H1 (cell line): ENCODE results near the gene ACTG1. TPM values are rescaled to one million over a fixed set of nuclear protein-coding genes. Genes with fewer than 3 reads are reported as not detected.

Experiments used
- CTCF ChIA-PET: fragments of 300-600 bp; sonication (Branson Sonifier 250); formaldehyde crosslinking; loops from one replicate; lab custom pipeline; 2021; ENCODE audit not compliant: partially characterized antibody; lab: Charles Lee
- POLR2A ChIA-PET: fragments of 300-600 bp; sonication (Branson Sonifier 250); formaldehyde crosslinking; loops from one replicate; lab custom pipeline; 2021; ENCODE audit warnings: inconsistent platforms; ENCODE audit not compliant: partially characterized antibody; lab: Charles Lee
- DNase-seq, 2 experiments: peaks; one replicate each; pipeline versions ENCODE4 v3.0.0 to v3.0.0-alpha.2; 2010 to 2022; ENCODE audit warnings: low spot score in 2 of 2, low read depth in 1 of 2, mixed read lengths in 1 of 2
- FAIRE-seq: peaks from 2 replicates; lab custom pipeline; 2011; peaks lifted over from hg19 to GRCh38; lab: Jason Lieb, UNC
- H2AFZ ChIP-seq: 2 replicates; pipeline ENCODE4 v1.8.1; 2012; ENCODE audit warnings: low read length, inconsistent platforms
- H2AK5ac ChIP-seq: 2 replicates; pipeline ENCODE4 v1.6.1; 2013; ENCODE audit warnings: low read depth, low read length
- H2BK120ac ChIP-seq: replicated peaks from 2 replicates; pipeline ENCODE3; 2013; ENCODE audit warnings: low read depth, low read length, inconsistent platforms
- H2BK12ac ChIP-seq: 2 replicates; pipeline ENCODE4 v1.6.1; 2013; ENCODE audit warnings: low read depth, low read length
- H2BK15ac ChIP-seq: 2 replicates; pipeline ENCODE4 v1.6.1; 2013; ENCODE audit warnings: low read length
- H2BK20ac ChIP-seq: 2 replicates; pipeline ENCODE4 v1.6.1; 2013; ENCODE audit warnings: low read length
- H2BK5ac ChIP-seq: 2 replicates; pipeline ENCODE4 v1.6.1; 2013; ENCODE audit warnings: low read depth, low read length
- H3K14ac ChIP-seq: 2 replicates; pipeline ENCODE4 v1.6.1; 2013; ENCODE audit warnings: inconsistent platforms; ENCODE audit not compliant: insufficient read length
- H3K18ac ChIP-seq: 2 replicates; pipeline ENCODE4 v1.6.1; 2013; ENCODE audit warnings: low read length; ENCODE audit errors: extremely low read depth
- H3K23ac ChIP-seq: 2 replicates; pipeline ENCODE4 v1.6.1; 2013; ENCODE audit warnings: inconsistent platforms; ENCODE audit not compliant: insufficient read length
- H3K23me2 ChIP-seq: 2 replicates; pipeline ENCODE4 v1.6.1; 2013; ENCODE audit warnings: low read depth, low read length
- H3K27ac ChIP-seq: 2 replicates; pipeline ENCODE4 v1.6.1; 2011; ENCODE audit warnings: low read depth, low read length, inconsistent platforms
- H3K27me3 ChIP-seq, 4 experiments: replicated peaks in 1 of 4; 1 replicate in 1 of 4; 2 replicates in 3 of 4; pipeline versions ENCODE4 v1.6.1 to v1.8.1; 2011 to 2013; ENCODE audit warnings: low read length in 3 of 4, mild to moderate bottlenecking in 3 of 4, inconsistent platforms in 2 of 4, mixed read lengths in 2 of 4, moderate library complexity in 1 of 4; ENCODE audit not compliant: control insufficient read depth in 3 of 4, insufficient read depth in 3 of 4; ENCODE audit errors: extremely low read depth in 1 of 4
- H3K36me3 ChIP-seq, 4 experiments: 2 replicates each; pipeline versions ENCODE4 v1.6.1 to v1.8.1; 2011 to 2013; ENCODE audit warnings: mild to moderate bottlenecking in 4 of 4, low read length in 3 of 4, moderate library complexity in 2 of 4, control low read depth in 1 of 4, inconsistent platforms in 1 of 4; ENCODE audit not compliant: insufficient read depth in 4 of 4, control insufficient read depth in 2 of 4
- H3K4ac ChIP-seq: replicated peaks from 2 replicates; pipeline ENCODE3; 2013; ENCODE audit warnings: low read length, low read depth, mixed read lengths, inconsistent platforms; ENCODE audit not compliant: insufficient read length
- H3K4me1 ChIP-seq, 4 experiments: replicated peaks in 1 of 4; 1 replicate in 1 of 4; 2 replicates in 3 of 4; pipeline versions ENCODE4 v1.6.1 to v1.8.1; 2011 to 2013; ENCODE audit warnings: low read length in 3 of 4, inconsistent platforms in 2 of 4, mixed read lengths in 1 of 4; ENCODE audit not compliant: insufficient read depth in 4 of 4, control insufficient read depth in 3 of 4
- H3K4me2 ChIP-seq, 2 experiments: 2 replicates each; pipeline versions ENCODE4 v1.6.1 to v1.8.1; 2011 to 2013; ENCODE audit warnings: low read depth in 2 of 2, low read length in 2 of 2, control low read depth in 1 of 2, inconsistent platforms in 1 of 2, mild to moderate bottlenecking in 1 of 2; ENCODE audit not compliant: insufficient read depth in 1 of 2
- H3K4me3 ChIP-seq, 4 experiments: fragments of 200-600, 300-600 bp in 1 of 4; sonication (generic), shearing (Covaris generic), sonication (Bioruptor Twin) in 1 of 4; 2 replicates each; pipeline versions ENCODE4 v1.5.1 to v1.8.1; 2011 to 2016; ENCODE audit warnings: low read length in 4 of 4, low read depth in 3 of 4, control low read depth in 2 of 4, inconsistent platforms in 2 of 4, mild to moderate bottlenecking in 2 of 4, mixed read lengths in 1 of 4, moderate library complexity in 1 of 4; ENCODE audit not compliant: insufficient read depth in 2 of 4; ENCODE audit errors: extremely low read depth in 1 of 4
- H3K56ac ChIP-seq: replicated peaks from 2 replicates; pipeline ENCODE3; 2013; ENCODE audit warnings: low read depth, mild to moderate bottlenecking, mixed read lengths, low read length, inconsistent platforms; ENCODE audit not compliant: insufficient read length
- H3K79me1 ChIP-seq: 2 replicates; pipeline ENCODE4 v1.6.1; 2013; ENCODE audit warnings: low read depth, low read length, control low read depth
- H3K79me2 ChIP-seq, 2 experiments: 2 replicates each; pipeline versions ENCODE4 v1.6.1 to v1.8.1; 2012 to 2013; ENCODE audit warnings: low read length in 2 of 2, mild to moderate bottlenecking in 2 of 2, inconsistent platforms in 1 of 2; ENCODE audit not compliant: insufficient read depth in 2 of 2, control insufficient read depth in 1 of 2
- H3K9ac ChIP-seq, 4 experiments: replicated peaks in 1 of 4; 1 replicate in 1 of 4; 2 replicates in 3 of 4; pipeline versions ENCODE4 v1.6.1 to v1.8.1; 2011 to 2013; ENCODE audit warnings: low read depth in 3 of 4, low read length in 3 of 4, control low read depth in 2 of 4, mild to moderate bottlenecking in 2 of 4, moderate library complexity in 2 of 4, inconsistent platforms in 1 of 4; ENCODE audit errors: extremely low read depth in 1 of 4
- H3K9me3 ChIP-seq, 2 experiments: 2 replicates each; pipeline versions ENCODE4 v1.6.1 to v1.8.1; 2012 to 2013; ENCODE audit warnings: mild to moderate bottlenecking in 2 of 2, moderate library complexity in 2 of 2, control low read depth in 1 of 2, inconsistent platforms in 1 of 2, low read depth in 1 of 2, low read length in 1 of 2, mixed read lengths in 1 of 2; ENCODE audit not compliant: insufficient read depth in 2 of 2
- H4K20me1 ChIP-seq, 2 experiments: replicated peaks in 1 of 2; 2 replicates each; pipeline versions ENCODE3 to v1.8.1; 2011 to 2013; ENCODE audit warnings: inconsistent platforms in 2 of 2, low read length in 2 of 2, mild to moderate bottlenecking in 1 of 2; ENCODE audit not compliant: insufficient read depth in 2 of 2, control insufficient read depth in 1 of 2
- H4K5ac ChIP-seq: 2 replicates; pipeline ENCODE4 v1.6.1; 2013; ENCODE audit warnings: low read length, low read depth, mixed read lengths, inconsistent platforms; ENCODE audit not compliant: insufficient read length
- H4K8ac ChIP-seq: 2 replicates; pipeline ENCODE4 v1.8.0; 2013; ENCODE audit warnings: mild to moderate bottlenecking, moderate library complexity, low read length, inconsistent platforms; ENCODE audit not compliant: insufficient read depth; ENCODE audit errors: extremely low read depth
- H4K91ac ChIP-seq: replicated peaks from 2 replicates; pipeline ENCODE3; 2013; ENCODE audit warnings: low read length, mixed read lengths, inconsistent platforms; ENCODE audit not compliant: insufficient read length
- RNF2 ChIP-seq: fragments of 200-900, 300-1000 bp; sonication (generic); IDR thresholded peaks from 2 replicates; pipeline ENCODE4 v1.7.1; 2016; ENCODE audit warnings: borderline replicate concordance, low read depth, mild to moderate bottlenecking, antibody characterized with exemption, low read length; ENCODE audit not compliant: poor library complexity, severe bottlenecking; ENCODE audit errors: missing control alignments
- WGBS, 2 experiments: shearing (Covaris generic) in 1 of 2; methylation state at CpG; one replicate each; pipeline versions ENCODE4 v1.1.6 to v1.1.7; 2013 to 2015; ENCODE audit warnings: low lambda C conversion rate in 2 of 2, mixed read lengths in 2 of 2, inconsistent platforms in 1 of 2, low coverage in 1 of 2, missing lambda C conversion rate in 1 of 2; ENCODE audit not compliant: insufficient replicate concordance in 2 of 2, insufficient coverage in 1 of 2, insufficient read length in 1 of 2; ENCODE audit errors: extremely low coverage in 1 of 2, missing lambda C conversion rate in 1 of 2; 5-methylcytosine and 5-hydroxymethylcytosine counted together
- polyA plus RNA-seq, 7 experiments: library from polyadenylated mRNA; depleted of rRNA in 3 of 7; stranded (reverse) in 5 of 7; unstranded in 2 of 7; fragments of >200 nt in 5 of 7; fragments of 200-250 nt in 2 of 7; gene quantifications; 1 replicate in 5 of 7; 2 replicates in 1 of 7; 4 replicates in 1 of 7; pipeline versions ENCODE4 v1.2.1 to v1.2.3, GENCODE V29; 2011 to 2013; ENCODE audit warnings: missing spikeins in 2 of 7, mixed read lengths in 2 of 7
- total RNA-seq: library from RNA; stranded (reverse); fragmentation: NEBNext Ultra II Directional; extraction: Animal tissue kit (Norgen Biotek cat#: 25700); gene quantifications from 2 replicates; pipeline ENCODE4 v1.2.1, GENCODE V29; 2021
- TF ChIP-seq, protein P1 (sequence below): IDR thresholded peaks from 2 replicates; pipeline ENCODE4 v1.6.1; 2012; ENCODE audit warnings: inconsistent platforms

The ACTG1 gene
- total and polyA plus RNA-seq, 2 of the 8 experiments (the other 6 are each of a cell fraction or from before 2014, with no cell fraction given), result 3,535 to 5,010 TPM

DNA sequence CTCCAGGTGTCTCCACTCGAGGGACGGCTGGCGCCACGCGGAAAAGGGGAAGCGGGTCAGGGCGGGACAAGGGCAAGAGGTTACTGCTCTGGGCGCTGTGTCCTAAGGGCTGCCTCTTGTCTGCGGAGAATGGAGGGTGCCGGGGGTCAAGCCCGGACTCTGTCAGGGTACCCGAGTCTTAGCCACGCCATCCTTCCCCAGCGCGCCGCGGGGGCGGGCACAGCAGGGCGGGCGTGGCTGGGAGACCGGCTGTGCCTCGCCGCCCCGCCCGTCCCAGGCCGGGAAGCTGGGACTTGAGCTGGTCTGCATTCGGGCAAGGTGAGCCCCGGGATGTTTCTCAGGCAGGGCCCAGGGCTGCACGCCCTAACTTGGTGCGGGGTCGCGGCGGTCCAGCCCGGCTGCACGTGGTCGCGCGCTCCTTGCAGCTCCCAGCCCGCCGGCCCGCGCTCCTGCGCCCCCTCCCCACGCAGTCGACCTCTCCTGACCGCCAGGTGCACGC is 6.2 kb upstream of the ACTG1 start:
- Histone ChIP-seq H2BK5ac (no peak overlapping the region), H3K79me2 (peaks cover 0 to 13% of the 10 kb centered on the region in 2 experiments; a peak in 2 of 4 replicates), H4K8ac (peak overlapping the region; percentile 76), H2BK15ac (no peak overlapping the region; the same call in 1 of the 2 replicates), H2AK5ac (no peak overlapping the region), H3K23me2 (peaks cover 21% of the 10 kb centered on the region; the same call in 1 of the 2 replicates), H3K9ac (peak overlapping the region in 2 of 4 experiments; percentile 13 to 32; a peak in 1 of 7 replicates), H3K4me2 (peak overlapping the region; percentile 74 to 95), H2BK20ac (no peak overlapping the region), H3K27me3 (peaks cover 0 to 43% (median 27%) of the 10 kb centered on the region in 4 experiments; a peak in 5 of 7 replicates), H3K4me3 (peak overlapping the region; percentile 43 to 73 (median 46)), H3K14ac (no peak overlapping the region), H2BK12ac (peak overlapping the region; percentile 39; the same call in 1 of the 2 replicates), H2BK120ac (no peak overlapping the region), H4K5ac (no peak overlapping the region), H4K91ac (peak overlapping the region; percentile 65), H3K79me1 (0 out of 2 replicates have a peak, but pooled peaks cover 5% of the 10 kb centered on the region), H3K4me1 (peaks cover 0 to 57% (median 31%) of the 10 kb centered on the region in 4 experiments; a peak in 6 of 7 replicates), H3K9me3 (no peaks in the 10 kb centered on the region), H2AFZ (peak overlapping the region; percentile 17; the same call in 1 of the 2 replicates), H3K56ac (peak overlapping the region; percentile 30), H3K4ac (peak overlapping the region; percentile 91), H3K27ac (no peak overlapping the region), H4K20me1 (peaks cover 2 to 11% of the 10 kb centered on the region in 2 experiments), H3K18ac (peak overlapping the region; percentile 71), H3K23ac (no peak overlapping the region), H3K36me3 (no peaks in the 10 kb centered on the region)
- CTCF ChIA-PET, result interaction anchor here (0.6 to 5.2 kb wide), 20 partner anchors 10 to 376 kb away, joined by 3 to 33 read pairs (median 3); no protein-coding TSS in a partner anchor
- FAIRE-seq (no peak), DNase-seq (no peak)
- 4% methylated on average over 38 of the region's 47 CpGs; no CpG with 5 or more reads in 1 of the 2 experiments for WGBS, 2 experiments
- POLR2A ChIA-PET, result interaction anchor here (0.7 to 30.5 kb wide), 12 partner anchors 11 to 276 kb away, joined by 3 to 1004 read pairs (median 5); partner anchors contain the start of genes ACTG1, FAAP100 and FSCN2
- TF ChIP-seq RNF2, result no peak
- TF ChIP-seq, protein P1, sequence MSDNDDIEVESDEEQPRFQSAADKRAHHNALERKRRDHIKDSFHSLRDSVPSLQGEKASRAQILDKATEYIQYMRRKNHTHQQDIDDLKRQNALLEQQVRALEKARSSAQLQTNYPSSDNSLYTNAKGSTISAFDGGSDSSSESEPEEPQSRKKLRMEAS, result peak; percentile 74
